Gastroesophageal sphincter (tissue), 3 donors: ENCODE data around the gene FAM24A.

Experiments
- POLR2A ChIP-seq, 2 donors: fragments of 450-650 bp; IDR thresholded peaks; one replicate each; pipeline ENCODE4 v1.6.1; 2017; ENCODE audit warnings: antibody characterized with exemption in 2 of 2, mild to moderate bottlenecking in 2 of 2, moderate library complexity in 1 of 2
- TF ChIP-seq, protein P1 (sequence below), 4 experiments: fragments of 200-600 bp in 2 of 4; fragments of 450-650 bp in 2 of 4; sonication (generic) in 1 of 4; IDR thresholded peaks; one replicate each; pipeline ENCODE4 v1.5.1; 2017 to 2019; ENCODE audit warnings: antibody characterized with exemption in 4 of 4, mild to moderate bottlenecking in 2 of 4, moderate library complexity in 2 of 4

DNA sequence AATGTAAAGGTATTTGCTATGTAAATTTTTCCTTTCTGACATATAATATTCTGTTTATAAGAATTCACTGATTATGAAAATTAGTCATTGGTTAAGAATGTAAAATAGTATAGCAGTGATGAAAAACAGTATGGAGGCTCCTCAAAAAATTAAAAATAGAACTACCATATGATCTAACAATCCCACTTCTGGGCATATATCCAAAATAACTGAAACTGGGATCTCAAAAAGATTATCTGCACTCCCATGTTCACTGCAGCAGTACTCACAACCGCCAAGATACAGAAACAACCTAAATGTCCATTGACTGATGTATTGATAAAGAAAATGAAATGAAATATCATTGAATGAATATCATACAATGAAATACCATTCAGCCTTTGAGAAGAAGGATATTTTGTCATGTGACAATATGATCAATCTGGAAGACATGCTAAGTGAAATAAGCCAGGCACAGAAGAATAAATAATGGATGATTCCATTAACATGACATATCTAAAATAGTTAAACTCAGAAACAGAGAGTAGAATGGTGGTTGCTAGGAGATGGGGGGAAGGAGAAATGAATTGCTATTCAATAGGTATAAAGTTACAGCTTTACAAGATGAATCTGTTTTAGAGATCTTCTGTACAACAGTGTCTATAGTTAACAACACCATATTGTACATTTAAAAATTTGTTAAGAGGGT lies 29.6 kb downstream of the FAM24A start:
- TF ChIP-seq, protein P1, sequence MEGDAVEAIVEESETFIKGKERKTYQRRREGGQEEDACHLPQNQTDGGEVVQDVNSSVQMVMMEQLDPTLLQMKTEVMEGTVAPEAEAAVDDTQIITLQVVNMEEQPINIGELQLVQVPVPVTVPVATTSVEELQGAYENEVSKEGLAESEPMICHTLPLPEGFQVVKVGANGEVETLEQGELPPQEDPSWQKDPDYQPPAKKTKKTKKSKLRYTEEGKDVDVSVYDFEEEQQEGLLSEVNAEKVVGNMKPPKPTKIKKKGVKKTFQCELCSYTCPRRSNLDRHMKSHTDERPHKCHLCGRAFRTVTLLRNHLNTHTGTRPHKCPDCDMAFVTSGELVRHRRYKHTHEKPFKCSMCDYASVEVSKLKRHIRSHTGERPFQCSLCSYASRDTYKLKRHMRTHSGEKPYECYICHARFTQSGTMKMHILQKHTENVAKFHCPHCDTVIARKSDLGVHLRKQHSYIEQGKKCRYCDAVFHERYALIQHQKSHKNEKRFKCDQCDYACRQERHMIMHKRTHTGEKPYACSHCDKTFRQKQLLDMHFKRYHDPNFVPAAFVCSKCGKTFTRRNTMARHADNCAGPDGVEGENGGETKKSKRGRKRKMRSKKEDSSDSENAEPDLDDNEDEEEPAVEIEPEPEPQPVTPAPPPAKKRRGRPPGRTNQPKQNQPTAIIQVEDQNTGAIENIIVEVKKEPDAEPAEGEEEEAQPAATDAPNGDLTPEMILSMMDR (IDR thresholded peaks at IDR 0.05) = no peak
- TF ChIP-seq POLR2A (IDR thresholded peaks at IDR 0.05) = no peak
